Peyer's patch (tissue), 4 donors: Measurements from ENCODE around the gene ANKRD36C. TPM values are rescaled to one million over a fixed set of nuclear protein-coding genes. Genes with fewer than 3 reads are reported as not detected.
"Not testable (repeated sequence)": the region's sequence is repeated elsewhere in the genome, so short reads cannot be mapped to it uniquely, and the experiment has no call there.

ENCODE experiments used
- DNase-seq, 3 donors: peaks; one replicate each; pipeline ENCODE4 v3.0.0-alpha.2; 2017 to 2019
- H3K27ac ChIP-seq, 4 donors: fragments of 200-600 bp; sonication (generic); one replicate each; pipeline ENCODE4 v1.5.1; 2016 to 2019
- H3K27me3 ChIP-seq, 2 donors: fragments of 200-600 bp; sonication (generic); one replicate each; pipeline ENCODE4 v1.5.1; 2019
- H3K36me3 ChIP-seq, 3 donors: fragments of 200-600 bp; sonication (generic); one replicate each; pipeline ENCODE4 v1.5.1; 2016 to 2019
- H3K4me1 ChIP-seq, 4 donors: fragments of 200-600 bp; sonication (generic); one replicate each; pipeline ENCODE4 v1.5.1; 2016 to 2019
- H3K4me3 ChIP-seq, 4 donors: fragments of 200-600 bp; sonication (generic); 1 replicate in 3 of 4; 2 replicates in 1 of 4; pipeline ENCODE4 v1.5.1; 2016 to 2019; ENCODE audit warnings: mild to moderate bottlenecking in 1 of 4
- H3K9me3 ChIP-seq, 4 donors: fragments of 200-600 bp; sonication (generic); one replicate each; pipeline ENCODE4 v1.5.1; 2016 to 2019; ENCODE audit warnings: mild to moderate bottlenecking in 1 of 4
- POLR2A ChIP-seq, 2 donors: fragments of 450-650 bp; IDR thresholded peaks; one replicate each; pipeline ENCODE4 v1.5.1; 2017; ENCODE audit warnings: antibody characterized with exemption in 2 of 2, mild to moderate bottlenecking in 2 of 2, moderate library complexity in 2 of 2
- total RNA-seq, 4 donors: library from RNA; depleted of rRNA; stranded (reverse); fragments of >200 nt; gene quantifications; one replicate each; pipeline ENCODE4 v1.1.0, GENCODE V29; 2016
- TF ChIP-seq, protein P1 (sequence below), 6 experiments: fragments of 450-650 bp in 4 of 6; fragments of 200-600 bp in 2 of 6; sonication (generic) in 1 of 6; IDR thresholded peaks; one replicate each; pipeline ENCODE4 v1.5.1; 2017 to 2019; ENCODE audit warnings: antibody characterized with exemption in 6 of 6, mild to moderate bottlenecking in 3 of 6, moderate library complexity in 1 of 6

The ANKRD36C gene
- total RNA-seq, 4 donors from 2014 or later, result 28.2 to 148 (median 45.4) TPM

- not testable (repeated sequence) for H3K36me3 ChIP-seq, H3K9me3 ChIP-seq, H3K27ac ChIP-seq, H3K27me3 ChIP-seq, H3K4me1 ChIP-seq, DNase-seq, H3K4me3 ChIP-seq
Observed at GRCh38 chr2:95894443-95894842, 97.2 kb downstream of the ANKRD36C start.

- not testable (repeated sequence) for H3K4me1 ChIP-seq, DNase-seq, H3K27ac ChIP-seq, H3K27me3 ChIP-seq, H3K9me3 ChIP-seq, H3K36me3 ChIP-seq, H3K4me3 ChIP-seq
Observed at GRCh38 chr2:95867929-95868328, 123.7 kb downstream of the ANKRD36C start.

DNA sequence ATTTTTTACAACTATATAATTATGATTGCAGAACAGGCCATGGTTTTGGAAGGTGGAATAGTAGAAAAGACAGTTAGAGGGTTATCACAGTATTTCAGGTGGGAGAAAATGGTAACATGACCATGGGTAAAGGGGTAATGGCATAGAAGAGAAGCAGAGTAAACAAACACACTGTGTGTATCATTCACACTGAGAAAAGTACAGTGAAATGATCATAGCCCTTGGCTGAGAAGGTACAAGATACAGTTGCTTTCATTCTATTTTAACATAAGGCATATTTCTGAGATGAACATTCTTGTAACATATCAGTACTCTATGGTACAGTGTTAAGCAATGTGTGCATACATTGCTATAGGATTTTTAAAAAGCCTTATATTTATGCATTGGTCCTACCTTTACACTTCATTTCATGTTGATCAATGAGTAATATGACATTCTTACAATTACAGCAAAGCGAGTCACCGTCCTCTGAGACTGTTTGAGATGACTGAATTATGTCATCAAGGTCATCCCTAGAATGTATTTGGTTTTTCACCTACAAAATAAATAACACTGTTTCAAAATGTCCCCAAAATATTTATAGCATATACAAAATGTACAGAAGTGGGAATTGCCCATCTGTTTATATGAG lies 124.5 kb downstream of the ANKRD36C start:
- not testable (repeated sequence) for H3K36me3 ChIP-seq, H3K27me3 ChIP-seq, H3K9me3 ChIP-seq, DNase-seq, H3K4me1 ChIP-seq, H3K4me3 ChIP-seq, H3K27ac ChIP-seq

GRCh38 chr2:95862121-95862520 lies 129.5 kb downstream of the ANKRD36C start:
- not testable (repeated sequence) for DNase-seq, H3K4me1 ChIP-seq, H3K36me3 ChIP-seq, H3K27me3 ChIP-seq, H3K27ac ChIP-seq, H3K9me3 ChIP-seq, H3K4me3 ChIP-seq

DNA sequence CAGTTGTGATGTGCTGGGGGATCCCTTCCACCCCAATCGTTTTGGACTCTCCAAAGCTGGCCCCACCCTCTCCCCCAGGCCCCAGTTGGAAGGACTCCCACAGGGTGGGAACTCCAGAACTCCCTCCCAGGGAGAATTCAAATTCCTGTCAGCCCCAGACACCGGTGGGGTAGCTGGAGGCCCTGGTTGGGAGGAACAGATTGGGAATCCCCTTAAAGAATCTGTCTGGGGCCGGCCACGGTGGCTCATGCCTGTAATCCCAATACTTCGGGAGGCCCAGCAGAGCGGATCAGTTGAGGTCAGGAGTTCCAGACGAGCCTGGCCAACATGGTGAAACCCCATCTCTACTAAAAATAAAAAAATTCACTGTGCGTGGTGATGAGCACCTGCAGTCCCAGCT lies 155.5 kb downstream of the ANKRD36C start:
- Histone ChIP-seq H3K4me3 (no peak overlapping the region), H3K27me3 (no peaks in the 10 kb centered on the region), H3K27ac (no peak overlapping the region), H3K9me3 (no peaks in the 10 kb centered on the region), H3K36me3 (peaks cover 0 to 23% (median 0%) of the 10 kb centered on the region in 3 donors), H3K4me1 (no peaks in the 10 kb centered on the region)
- DNase-seq, result no peak
- no peak for TF ChIP-seq POLR2A (IDR thresholded peaks at IDR 0.05)
- TF ChIP-seq, protein P1, sequence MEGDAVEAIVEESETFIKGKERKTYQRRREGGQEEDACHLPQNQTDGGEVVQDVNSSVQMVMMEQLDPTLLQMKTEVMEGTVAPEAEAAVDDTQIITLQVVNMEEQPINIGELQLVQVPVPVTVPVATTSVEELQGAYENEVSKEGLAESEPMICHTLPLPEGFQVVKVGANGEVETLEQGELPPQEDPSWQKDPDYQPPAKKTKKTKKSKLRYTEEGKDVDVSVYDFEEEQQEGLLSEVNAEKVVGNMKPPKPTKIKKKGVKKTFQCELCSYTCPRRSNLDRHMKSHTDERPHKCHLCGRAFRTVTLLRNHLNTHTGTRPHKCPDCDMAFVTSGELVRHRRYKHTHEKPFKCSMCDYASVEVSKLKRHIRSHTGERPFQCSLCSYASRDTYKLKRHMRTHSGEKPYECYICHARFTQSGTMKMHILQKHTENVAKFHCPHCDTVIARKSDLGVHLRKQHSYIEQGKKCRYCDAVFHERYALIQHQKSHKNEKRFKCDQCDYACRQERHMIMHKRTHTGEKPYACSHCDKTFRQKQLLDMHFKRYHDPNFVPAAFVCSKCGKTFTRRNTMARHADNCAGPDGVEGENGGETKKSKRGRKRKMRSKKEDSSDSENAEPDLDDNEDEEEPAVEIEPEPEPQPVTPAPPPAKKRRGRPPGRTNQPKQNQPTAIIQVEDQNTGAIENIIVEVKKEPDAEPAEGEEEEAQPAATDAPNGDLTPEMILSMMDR (IDR thresholded peaks at IDR 0.05), result no peak

DNA sequence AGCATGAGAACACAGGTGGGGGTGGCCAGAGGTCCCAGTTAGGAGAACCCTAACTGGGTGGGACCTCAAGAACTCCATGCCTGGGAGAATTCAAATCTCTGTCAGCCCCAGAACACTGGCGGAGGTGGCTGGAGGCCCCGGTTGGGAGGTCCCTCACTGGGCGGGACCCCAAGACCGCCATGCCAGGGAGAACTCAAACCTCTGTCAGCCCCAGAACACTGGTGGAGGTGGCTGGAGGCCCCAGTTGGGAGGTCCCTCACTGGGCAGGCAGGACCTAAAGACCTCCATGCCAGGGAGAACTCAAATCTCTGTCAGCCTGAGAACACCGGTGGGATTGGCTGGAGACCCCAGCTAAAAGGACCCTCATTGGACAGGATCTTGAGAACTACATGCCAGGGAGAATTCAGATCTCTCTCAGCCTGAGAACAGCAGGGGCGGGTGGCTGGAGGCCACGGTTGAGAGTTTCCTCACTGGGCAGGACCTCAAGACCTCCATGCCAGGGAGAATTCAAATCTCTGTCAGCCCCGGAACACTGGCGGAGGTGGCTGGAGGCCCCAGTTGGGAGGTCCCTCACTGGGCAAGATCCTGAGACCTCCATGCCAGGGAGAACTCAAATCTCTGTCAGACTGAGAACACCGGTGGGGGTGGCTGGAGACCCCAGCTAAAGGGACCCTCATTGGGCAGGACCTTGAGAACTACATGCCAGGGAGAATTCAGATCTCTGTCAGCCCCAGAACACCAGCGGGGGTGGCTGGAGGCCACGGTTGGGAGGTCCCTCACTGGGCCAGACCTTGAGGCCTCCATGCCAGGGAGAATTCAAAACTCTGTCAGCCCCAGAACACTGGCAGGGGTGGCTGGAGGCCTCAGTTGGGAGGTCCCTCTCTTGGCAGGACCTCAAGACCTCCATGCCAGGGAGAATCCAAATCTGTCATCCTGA lies 157.3 kb downstream of the ANKRD36C start:
- DNase-seq, H3K27ac ChIP-seq, H3K9me3 ChIP-seq, H3K27me3 ChIP-seq, H3K4me3 ChIP-seq, H3K4me1 ChIP-seq: not testable (repeated sequence)
- peaks cover 0 to 28% (median 0%) of the 10 kb centered on the region in 3 donors for H3K36me3 ChIP-seq

DNA sequence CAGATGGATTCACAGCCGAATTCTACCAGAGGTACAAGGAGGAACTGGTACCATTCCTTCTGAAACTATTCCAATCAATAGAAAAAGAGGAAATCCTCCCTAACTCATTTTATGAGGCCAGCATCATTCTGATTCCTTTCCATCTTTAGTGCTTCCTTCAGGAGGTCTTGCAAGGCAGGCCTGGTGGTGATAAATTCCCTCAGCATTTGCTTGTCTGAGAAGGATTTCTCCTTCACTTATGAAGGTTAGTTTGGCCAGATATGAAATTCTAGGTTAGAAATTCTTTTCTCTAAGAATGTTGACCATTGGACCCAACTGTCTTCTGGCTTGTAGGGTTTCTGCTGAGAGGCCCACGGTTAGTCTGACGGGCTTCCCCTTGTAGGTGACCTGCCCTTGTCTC lies 167.4 kb downstream of the ANKRD36C start:
- DNase-seq, H3K4me1 ChIP-seq, H3K27me3 ChIP-seq, H3K36me3 ChIP-seq, H3K27ac ChIP-seq, H3K4me3 ChIP-seq: not testable (repeated sequence)
- peaks cover 0 to 44% (median 4%) of the 10 kb centered on the region in 4 donors for H3K9me3 ChIP-seq

DNA sequence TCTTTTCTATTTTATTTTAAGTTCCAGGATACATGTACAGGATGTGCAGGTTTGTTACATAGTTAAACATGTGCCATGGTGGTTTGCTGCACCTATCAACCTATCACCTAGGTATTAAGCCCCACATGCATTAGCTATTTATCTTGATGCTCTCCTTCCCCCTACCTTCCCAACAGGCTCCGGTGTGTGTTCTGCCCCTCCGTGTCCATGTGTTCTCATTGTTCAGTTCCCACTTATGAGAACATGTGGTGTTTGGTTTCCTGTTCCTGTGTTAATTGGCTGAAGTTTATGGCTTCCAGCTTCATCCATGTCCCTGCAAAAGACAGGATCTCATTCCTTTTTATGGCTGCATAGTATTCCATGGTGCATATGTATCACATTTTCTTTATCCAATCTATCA lies 174.1 kb downstream of the ANKRD36C start:
- H3K36me3 ChIP-seq, DNase-seq, H3K4me1 ChIP-seq, H3K27ac ChIP-seq, H3K27me3 ChIP-seq, H3K4me3 ChIP-seq: not testable (repeated sequence)
- H3K9me3 ChIP-seq, result peaks cover 0 to 40% (median 0%) of the 10 kb centered on the region in 4 donors

DNA sequence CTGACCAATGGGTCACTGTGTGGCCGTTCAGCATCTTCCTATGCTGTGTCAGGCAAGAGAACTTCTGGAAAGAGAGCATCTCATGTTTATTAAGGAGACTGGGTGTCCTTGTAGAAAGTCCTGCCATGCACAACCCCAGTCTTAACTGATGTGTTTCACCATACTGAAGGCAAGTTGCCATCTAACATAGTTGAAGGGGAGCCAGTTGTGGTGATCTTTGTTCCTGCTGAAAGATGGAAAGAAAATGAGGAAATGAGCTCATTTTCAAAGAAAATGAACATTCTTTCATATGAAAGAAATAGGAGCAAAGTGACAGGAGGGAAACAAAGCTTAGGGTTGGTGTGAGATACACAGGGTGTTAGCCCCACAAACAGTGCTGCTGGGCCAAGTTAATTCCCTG lies 178.3 kb downstream of the ANKRD36C start:
- peaks cover 0 to 17% (median 0%) of the 10 kb centered on the region in 4 donors for H3K9me3 ChIP-seq
- H3K36me3 ChIP-seq, H3K27ac ChIP-seq, H3K4me3 ChIP-seq, DNase-seq, H3K27me3 ChIP-seq, H3K4me1 ChIP-seq: not testable (repeated sequence)

DNA sequence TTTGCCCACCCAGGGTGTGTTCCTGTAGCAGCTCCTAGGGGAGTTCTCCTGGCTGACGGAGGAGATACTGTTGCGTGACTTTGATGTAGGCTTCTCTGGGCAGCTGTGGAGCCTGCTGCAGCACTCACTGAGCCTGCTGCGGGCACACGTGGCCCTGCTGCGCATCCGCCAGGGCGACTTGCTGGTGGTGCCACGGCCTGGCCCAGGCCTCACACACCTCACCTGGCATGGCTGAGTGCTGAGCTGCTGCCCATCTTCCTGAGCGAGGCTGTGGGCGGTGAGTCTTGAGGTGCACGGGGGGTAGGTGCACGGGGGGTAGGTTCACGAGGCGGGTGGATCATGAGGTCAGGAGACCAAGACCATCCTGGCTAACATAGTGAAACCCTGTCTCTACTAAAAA lies 191.7 kb downstream of the ANKRD36C start:
- Histone ChIP-seq H3K27ac (no peak overlapping the region), H3K27me3 (no peaks in the 10 kb centered on the region), H3K4me3 (no peak overlapping the region), H3K9me3 (peaks cover 0 to 3% (median 0%) of the 10 kb centered on the region in 4 donors), H3K36me3 (no peaks in the 10 kb centered on the region), H3K4me1 (no peaks in the 10 kb centered on the region)
- no peak for TF ChIP-seq POLR2A (IDR thresholded peaks at IDR 0.05)
- peak in 1 of 3 donors; percentile 24 for DNase-seq

- not testable (repeated sequence) for H3K27ac ChIP-seq, H3K4me1 ChIP-seq, H3K27me3 ChIP-seq, H3K36me3 ChIP-seq, H3K9me3 ChIP-seq, H3K4me3 ChIP-seq, DNase-seq
Observed at GRCh38 chr2:95799147-95799889, 192.3 kb downstream of the ANKRD36C start.

GRCh38 chr2:95796249-95797099 lies 195.2 kb downstream of the ANKRD36C start:
- not testable (repeated sequence) for H3K27me3 ChIP-seq

GRCh38 chr2:95793970-95794369 lies 197.7 kb downstream of the ANKRD36C start:
- H3K27ac ChIP-seq, DNase-seq, H3K4me3 ChIP-seq, H3K27me3 ChIP-seq, H3K36me3 ChIP-seq, H3K4me1 ChIP-seq, H3K9me3 ChIP-seq: not testable (repeated sequence)

More at GRCh38 chr2:95796249-95797099, 195.2 kb downstream of the ANKRD36C start:
- not testable (repeated sequence) for H3K27ac ChIP-seq, H3K36me3 ChIP-seq, H3K4me1 ChIP-seq, H3K4me3 ChIP-seq, DNase-seq, H3K9me3 ChIP-seq
